ENCODE data around the gene STRN.

The STRN gene

DNA sequence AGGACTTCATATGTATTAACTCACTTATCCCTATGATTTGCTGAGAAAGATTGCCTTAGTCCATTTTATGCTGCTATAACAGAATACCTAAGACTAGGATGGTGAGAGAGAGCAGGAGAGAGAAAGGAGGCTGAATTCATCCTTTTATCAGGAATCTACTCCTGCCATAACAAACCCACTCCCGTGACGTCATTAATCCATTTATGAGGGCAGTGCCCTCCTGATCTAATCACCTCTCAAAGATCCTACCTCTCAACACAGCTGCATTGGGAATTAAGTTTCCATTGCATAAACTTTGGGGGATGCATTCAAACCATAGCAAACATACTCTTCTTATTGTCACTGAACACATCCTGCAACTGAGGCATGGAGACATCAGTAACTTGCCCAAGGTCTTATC is 147.8 kb downstream of the STRN start:
- TF ChIP-seq, protein P1, sequence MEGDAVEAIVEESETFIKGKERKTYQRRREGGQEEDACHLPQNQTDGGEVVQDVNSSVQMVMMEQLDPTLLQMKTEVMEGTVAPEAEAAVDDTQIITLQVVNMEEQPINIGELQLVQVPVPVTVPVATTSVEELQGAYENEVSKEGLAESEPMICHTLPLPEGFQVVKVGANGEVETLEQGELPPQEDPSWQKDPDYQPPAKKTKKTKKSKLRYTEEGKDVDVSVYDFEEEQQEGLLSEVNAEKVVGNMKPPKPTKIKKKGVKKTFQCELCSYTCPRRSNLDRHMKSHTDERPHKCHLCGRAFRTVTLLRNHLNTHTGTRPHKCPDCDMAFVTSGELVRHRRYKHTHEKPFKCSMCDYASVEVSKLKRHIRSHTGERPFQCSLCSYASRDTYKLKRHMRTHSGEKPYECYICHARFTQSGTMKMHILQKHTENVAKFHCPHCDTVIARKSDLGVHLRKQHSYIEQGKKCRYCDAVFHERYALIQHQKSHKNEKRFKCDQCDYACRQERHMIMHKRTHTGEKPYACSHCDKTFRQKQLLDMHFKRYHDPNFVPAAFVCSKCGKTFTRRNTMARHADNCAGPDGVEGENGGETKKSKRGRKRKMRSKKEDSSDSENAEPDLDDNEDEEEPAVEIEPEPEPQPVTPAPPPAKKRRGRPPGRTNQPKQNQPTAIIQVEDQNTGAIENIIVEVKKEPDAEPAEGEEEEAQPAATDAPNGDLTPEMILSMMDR (IDR thresholded peaks at IDR 0.05; ENCODE audit: insufficient read depth, missing control alignments), result no peak
- DNase-seq (ENCODE audit: insufficient read length, low spot score) (no peak), FAIRE-seq (no peak)

DNA sequence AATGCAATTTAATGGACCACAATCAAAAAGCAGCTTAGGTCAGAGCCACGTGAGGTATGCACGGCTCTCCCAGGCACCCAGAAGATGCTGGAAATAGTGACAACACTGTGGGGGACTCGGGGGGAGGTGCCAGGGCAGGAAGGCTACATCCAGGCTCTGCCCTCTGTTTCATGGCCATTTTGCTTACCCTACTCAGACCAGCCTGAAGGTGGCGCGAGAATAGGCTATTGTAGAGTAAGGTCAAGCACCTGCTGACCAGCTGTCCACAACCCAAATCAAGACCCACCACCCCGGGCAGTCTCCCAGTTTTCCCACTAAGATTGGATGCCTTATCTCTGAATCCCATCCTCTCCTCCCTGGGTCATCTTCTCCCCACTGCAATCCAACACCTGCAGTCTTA is 154.1 kb downstream of the STRN start:
- TF ChIP-seq, protein P1 (IDR thresholded peaks at IDR 0.05; ENCODE audit: insufficient read depth, missing control alignments), result no peak
- FAIRE-seq (no peak), DNase-seq (ENCODE audit: insufficient read length, low spot score) (no peak)

DNA sequence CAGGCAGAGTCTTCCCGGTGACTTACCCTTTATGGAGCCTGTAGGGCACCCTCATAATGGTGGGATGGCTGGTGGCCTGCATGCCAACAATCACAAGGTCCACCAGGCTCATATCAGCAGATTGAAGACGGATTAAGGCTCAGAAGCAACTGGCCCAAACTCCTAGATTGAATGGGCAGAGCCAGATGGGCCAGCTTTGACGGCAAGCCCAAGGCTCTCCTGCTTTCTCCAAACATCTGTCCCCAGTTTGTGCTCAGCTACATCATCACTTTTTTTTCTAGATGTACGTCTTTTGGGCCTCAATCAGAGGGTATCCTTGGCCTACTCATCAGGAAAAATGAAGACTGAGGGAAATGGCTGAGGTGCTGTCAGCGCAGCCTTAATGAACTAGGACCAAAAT is 155.3 kb downstream of the STRN start:
- no peak for FAIRE-seq

GRCh38 chr2:36809069-36809445 is 157.3 kb downstream of the STRN start:
- TF ChIP-seq, protein P1 (IDR thresholded peaks at IDR 0.05; ENCODE audit: insufficient read depth, missing control alignments), result no peak
- no peak for FAIRE-seq
- DNase-seq (ENCODE audit: insufficient read length, low spot score), result no peak

More for the DNA sequence above, 155.3 kb downstream of the STRN start:
- TF ChIP-seq, protein P1 (IDR thresholded peaks at IDR 0.05; ENCODE audit: insufficient read depth, missing control alignments), result no peak
- DNase-seq (ENCODE audit: insufficient read length, low spot score), result no peak

DNA sequence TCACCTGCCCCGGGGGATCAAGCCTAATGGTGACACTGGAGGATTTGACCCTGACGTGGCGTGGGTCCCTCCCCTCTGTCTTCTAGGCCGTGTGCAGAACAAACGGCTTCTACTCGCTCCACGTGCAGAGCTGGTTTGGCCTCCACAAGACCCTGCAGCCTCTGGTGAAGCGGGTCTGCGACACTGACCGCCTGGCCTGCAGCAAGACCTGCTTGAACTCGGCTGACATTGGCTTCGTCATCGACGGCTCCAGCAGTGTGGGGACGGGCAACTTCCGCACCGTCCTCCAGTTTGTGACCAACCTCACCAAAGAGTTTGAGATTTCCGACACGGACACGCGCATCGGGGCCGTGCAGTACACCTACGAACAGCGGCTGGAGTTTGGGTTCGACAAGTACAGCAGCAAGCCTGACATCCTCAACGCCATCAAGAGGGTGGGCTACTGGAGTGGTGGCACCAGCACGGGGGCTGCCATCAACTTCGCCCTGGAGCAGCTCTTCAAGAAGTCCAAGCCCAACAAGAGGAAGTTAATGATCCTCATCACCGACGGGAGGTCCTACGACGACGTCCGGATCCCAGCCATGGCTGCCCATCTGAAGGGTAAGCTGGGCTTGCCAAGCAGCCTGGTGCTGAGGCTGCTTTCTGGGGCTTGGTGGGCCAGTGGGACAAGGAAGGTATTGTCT is 157.8 kb downstream of the STRN start:
- TF ChIP-seq, protein P1 (IDR thresholded peaks at IDR 0.05; ENCODE audit: insufficient read depth, missing control alignments), result no peak
- no peak for FAIRE-seq
- DNase-seq (ENCODE audit: insufficient read length, low spot score), result no peak

- no peak for FAIRE-seq
- TF ChIP-seq, protein P1 (IDR thresholded peaks at IDR 0.05; ENCODE audit: insufficient read depth, missing control alignments), result no peak
- no peak for DNase-seq (ENCODE audit: insufficient read length, low spot score)
Observed at GRCh38 chr2:36807223-36807886, 159.0 kb downstream of the STRN start.

DNA sequence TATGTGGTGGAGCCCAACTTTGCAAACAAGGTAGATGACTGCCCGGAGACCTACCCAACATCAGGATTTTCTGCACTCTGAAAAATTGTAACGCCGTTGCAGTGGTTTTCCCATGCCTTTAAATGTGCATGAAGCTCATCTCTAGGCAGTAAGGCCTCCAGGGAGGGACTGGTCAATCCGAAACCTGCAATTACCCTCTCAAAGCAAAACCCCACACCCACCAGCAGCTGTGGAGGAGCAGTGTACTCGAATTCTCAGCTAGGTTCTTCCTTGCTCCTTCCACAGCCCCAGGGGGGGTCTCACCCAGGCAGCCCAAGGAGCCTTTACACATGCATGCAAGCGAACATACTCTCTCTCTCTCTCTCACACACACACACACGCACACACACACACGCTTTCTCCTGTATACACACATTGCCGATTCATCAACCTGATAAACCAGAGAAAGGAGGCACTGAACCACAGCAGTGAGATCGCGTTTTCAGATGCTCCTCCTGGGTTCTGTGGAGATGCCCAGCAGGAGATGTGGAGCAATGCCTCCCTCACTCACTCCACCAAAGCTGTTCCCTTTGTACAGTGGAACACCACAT is 160.6 kb downstream of the STRN start:
- no peak for FAIRE-seq
- TF ChIP-seq, protein P1 (IDR thresholded peaks at IDR 0.05; ENCODE audit: insufficient read depth, missing control alignments), result no peak
- DNase-seq (ENCODE audit: insufficient read length, low spot score), result no peak
